HCT116 (cell line): Measurements from ENCODE around the gene FBXL5.

Experiments
- CBX3 ChIP-seq: IDR thresholded peaks from 2 replicates; pipeline ENCODE4 v1.6.1; 2012; ENCODE audit warnings: low read depth
- CEBPB ChIP-seq: IDR thresholded peaks from 2 replicates; pipeline ENCODE4 v1.6.1; 2012; ENCODE audit warnings: low read depth
- ELF1 ChIP-seq: IDR thresholded peaks from 2 replicates; pipeline ENCODE4 v1.6.1; 2012; ENCODE audit warnings: low read depth, borderline replicate concordance
- EZH2 ChIP-seq: fragments of 200-600 bp; sonication (generic); IDR thresholded peaks from 2 replicates; pipeline ENCODE4 v1.6.1; 2017; ENCODE audit warnings: antibody characterized with exemption, mixed run types
- POLR2A ChIP-seq: IDR thresholded peaks from 2 replicates; pipeline ENCODE4 v1.7.0; 2011; ENCODE audit warnings: borderline replicate concordance; ENCODE audit not compliant: insufficient read depth, insufficient read length; ENCODE audit errors: extremely low read depth
- TF ChIP-seq, protein P1 (sequence below), 3 experiments: fragments of 200-600 bp in 1 of 3; sonication (generic) in 1 of 3; IDR thresholded peaks in 2 of 3; conservative IDR thresholded peaks in 1 of 3; 2 replicates each; pipeline ENCODE4 v1.5.1; 2012 to 2017; ENCODE audit warnings: low read depth in 2 of 3, low read length in 2 of 3, antibody characterized with exemption in 1 of 3, borderline replicate concordance in 1 of 3, control low read depth in 1 of 3, mild to moderate bottlenecking in 1 of 3, mixed read lengths in 1 of 3, mixed run types in 1 of 3, moderate library complexity in 1 of 3; ENCODE audit not compliant: insufficient read depth in 1 of 3
- TF ChIP-seq, protein P2 (sequence below): IDR thresholded peaks from 2 replicates; pipeline ENCODE4 v1.6.1; 2012; ENCODE audit warnings: low read depth

DNA sequence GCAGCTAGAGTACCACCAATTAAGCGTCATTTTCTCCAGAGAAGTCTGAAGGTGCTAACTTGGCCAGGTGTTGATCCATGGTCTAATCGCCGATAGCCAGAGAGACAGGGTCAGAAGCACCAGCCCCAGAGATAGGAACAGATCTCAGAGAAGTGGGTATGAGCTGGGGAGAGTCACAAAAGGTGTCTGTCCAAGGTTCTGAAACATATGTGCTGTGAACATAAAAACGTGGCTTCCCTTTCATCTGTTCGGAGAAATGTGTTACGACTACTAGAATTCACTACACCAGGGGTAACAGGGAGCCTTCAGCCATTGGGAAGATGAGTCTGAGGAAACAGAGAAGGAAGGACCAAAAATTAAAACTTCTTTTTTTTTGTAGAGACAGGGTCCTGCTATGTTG lies 91.3 kb downstream of the FBXL5 start:
- TF ChIP-seq EZH2 = no peak
- TF ChIP-seq ELF1 = no peak
- no peak for TF ChIP-seq CEBPB
- TF ChIP-seq, protein P1, sequence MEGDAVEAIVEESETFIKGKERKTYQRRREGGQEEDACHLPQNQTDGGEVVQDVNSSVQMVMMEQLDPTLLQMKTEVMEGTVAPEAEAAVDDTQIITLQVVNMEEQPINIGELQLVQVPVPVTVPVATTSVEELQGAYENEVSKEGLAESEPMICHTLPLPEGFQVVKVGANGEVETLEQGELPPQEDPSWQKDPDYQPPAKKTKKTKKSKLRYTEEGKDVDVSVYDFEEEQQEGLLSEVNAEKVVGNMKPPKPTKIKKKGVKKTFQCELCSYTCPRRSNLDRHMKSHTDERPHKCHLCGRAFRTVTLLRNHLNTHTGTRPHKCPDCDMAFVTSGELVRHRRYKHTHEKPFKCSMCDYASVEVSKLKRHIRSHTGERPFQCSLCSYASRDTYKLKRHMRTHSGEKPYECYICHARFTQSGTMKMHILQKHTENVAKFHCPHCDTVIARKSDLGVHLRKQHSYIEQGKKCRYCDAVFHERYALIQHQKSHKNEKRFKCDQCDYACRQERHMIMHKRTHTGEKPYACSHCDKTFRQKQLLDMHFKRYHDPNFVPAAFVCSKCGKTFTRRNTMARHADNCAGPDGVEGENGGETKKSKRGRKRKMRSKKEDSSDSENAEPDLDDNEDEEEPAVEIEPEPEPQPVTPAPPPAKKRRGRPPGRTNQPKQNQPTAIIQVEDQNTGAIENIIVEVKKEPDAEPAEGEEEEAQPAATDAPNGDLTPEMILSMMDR (IDR thresholded peaks at IDR 0.05 in 2 of 3, conservative IDR thresholded peaks at IDR 0.05 in 1 of 3; ENCODE audit: borderline replicate concordance in 1 of 3, insufficient read depth in 1 of 3, low read depth in 2 of 3, low read length in 2 of 3) = no peak
- TF ChIP-seq, protein P2, sequence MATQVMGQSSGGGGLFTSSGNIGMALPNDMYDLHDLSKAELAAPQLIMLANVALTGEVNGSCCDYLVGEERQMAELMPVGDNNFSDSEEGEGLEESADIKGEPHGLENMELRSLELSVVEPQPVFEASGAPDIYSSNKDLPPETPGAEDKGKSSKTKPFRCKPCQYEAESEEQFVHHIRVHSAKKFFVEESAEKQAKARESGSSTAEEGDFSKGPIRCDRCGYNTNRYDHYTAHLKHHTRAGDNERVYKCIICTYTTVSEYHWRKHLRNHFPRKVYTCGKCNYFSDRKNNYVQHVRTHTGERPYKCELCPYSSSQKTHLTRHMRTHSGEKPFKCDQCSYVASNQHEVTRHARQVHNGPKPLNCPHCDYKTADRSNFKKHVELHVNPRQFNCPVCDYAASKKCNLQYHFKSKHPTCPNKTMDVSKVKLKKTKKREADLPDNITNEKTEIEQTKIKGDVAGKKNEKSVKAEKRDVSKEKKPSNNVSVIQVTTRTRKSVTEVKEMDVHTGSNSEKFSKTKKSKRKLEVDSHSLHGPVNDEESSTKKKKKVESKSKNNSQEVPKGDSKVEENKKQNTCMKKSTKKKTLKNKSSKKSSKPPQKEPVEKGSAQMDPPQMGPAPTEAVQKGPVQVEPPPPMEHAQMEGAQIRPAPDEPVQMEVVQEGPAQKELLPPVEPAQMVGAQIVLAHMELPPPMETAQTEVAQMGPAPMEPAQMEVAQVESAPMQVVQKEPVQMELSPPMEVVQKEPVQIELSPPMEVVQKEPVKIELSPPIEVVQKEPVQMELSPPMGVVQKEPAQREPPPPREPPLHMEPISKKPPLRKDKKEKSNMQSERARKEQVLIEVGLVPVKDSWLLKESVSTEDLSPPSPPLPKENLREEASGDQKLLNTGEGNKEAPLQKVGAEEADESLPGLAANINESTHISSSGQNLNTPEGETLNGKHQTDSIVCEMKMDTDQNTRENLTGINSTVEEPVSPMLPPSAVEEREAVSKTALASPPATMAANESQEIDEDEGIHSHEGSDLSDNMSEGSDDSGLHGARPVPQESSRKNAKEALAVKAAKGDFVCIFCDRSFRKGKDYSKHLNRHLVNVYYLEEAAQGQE = peak; percentile 37
- no peak for TF ChIP-seq CBX3
- TF ChIP-seq POLR2A = no peak
